GM21737 (cell line): ENCODE data around the gene BAHD1.

ENCODE experiments used
- ATAC-seq: cut with Tn5 transposase; IDR thresholded peaks from one replicate; pipeline ENCODE4 v1.9.1; 2021; ENCODE audit warnings: mild to moderate bottlenecking, moderate library complexity; ENCODE audit not compliant: unreplicated experiment

The BAHD1 gene

GRCh38 chr15:40464595-40465185, 23.9 kb downstream of the BAHD1 start:
- no peak for ATAC-seq

GRCh38 chr15:40465939-40466338, 25.2 kb downstream of the BAHD1 start:
- ATAC-seq, result no peak

- ATAC-seq, result no peak
Measured at GRCh38 chr15:40466426-40467260, 25.9 kb downstream of the BAHD1 start.

- no peak for ATAC-seq
Measured at GRCh38 chr15:40467261-40467615, 26.5 kb downstream of the BAHD1 start.

GRCh38 chr15:40468898-40469331, 28.2 kb downstream of the BAHD1 start:
- no peak for ATAC-seq

GRCh38 chr15:40469776-40470390, 29.1 kb downstream of the BAHD1 start:
- ATAC-seq, result no peak

- peak; percentile 70 for ATAC-seq
Measured at GRCh38 chr15:40470423-40471104, 29.8 kb downstream of the BAHD1 start, which contains the start of gene CHST14. Gene CHST14 (plus strand): TSS chr15:40470984. CDS start chr15:40471214, 230 bp downstream.

- peak; percentile 30 for ATAC-seq
Measured at GRCh38 chr15:40471105-40471807, 30.5 kb downstream of the BAHD1 start.

GRCh38 chr15:40471808-40472150, 31.0 kb downstream of the BAHD1 start:
- ATAC-seq, result no peak

- no peak for ATAC-seq
Measured at GRCh38 chr15:40472171-40472727, 31.5 kb downstream of the BAHD1 start.

- no peak for ATAC-seq
Measured at GRCh38 chr15:40474581-40474980, 33.8 kb downstream of the BAHD1 start.

- ATAC-seq, result no peak
Measured at GRCh38 chr15:40477642-40478327, 37.0 kb downstream of the BAHD1 start.

GRCh38 chr15:40479024-40479423, 38.3 kb downstream of the BAHD1 start:
- ATAC-seq, result no peak

GRCh38 chr15:40481341-40482074, 40.8 kb downstream of the BAHD1 start:
- no peak for ATAC-seq

GRCh38 chr15:40483919-40484318, 43.2 kb downstream of the BAHD1 start:
- ATAC-seq, result no peak

- ATAC-seq, result no peak
Measured at GRCh38 chr15:40486066-40486770, 45.5 kb downstream of the BAHD1 start.

- no peak for ATAC-seq
Measured at GRCh38 chr15:40487816-40488682, 47.3 kb downstream of the BAHD1 start.
